ENCODE measurements around the gene QSOX2. TPM values are rescaled to one million over a fixed set of nuclear protein-coding genes. Genes with fewer than 3 reads are reported as not detected.

The QSOX2 gene
- total RNA-seq, 4 donors from 2014 or later: 10.2 to 15.8 (median 12.1) TPM

DNA sequence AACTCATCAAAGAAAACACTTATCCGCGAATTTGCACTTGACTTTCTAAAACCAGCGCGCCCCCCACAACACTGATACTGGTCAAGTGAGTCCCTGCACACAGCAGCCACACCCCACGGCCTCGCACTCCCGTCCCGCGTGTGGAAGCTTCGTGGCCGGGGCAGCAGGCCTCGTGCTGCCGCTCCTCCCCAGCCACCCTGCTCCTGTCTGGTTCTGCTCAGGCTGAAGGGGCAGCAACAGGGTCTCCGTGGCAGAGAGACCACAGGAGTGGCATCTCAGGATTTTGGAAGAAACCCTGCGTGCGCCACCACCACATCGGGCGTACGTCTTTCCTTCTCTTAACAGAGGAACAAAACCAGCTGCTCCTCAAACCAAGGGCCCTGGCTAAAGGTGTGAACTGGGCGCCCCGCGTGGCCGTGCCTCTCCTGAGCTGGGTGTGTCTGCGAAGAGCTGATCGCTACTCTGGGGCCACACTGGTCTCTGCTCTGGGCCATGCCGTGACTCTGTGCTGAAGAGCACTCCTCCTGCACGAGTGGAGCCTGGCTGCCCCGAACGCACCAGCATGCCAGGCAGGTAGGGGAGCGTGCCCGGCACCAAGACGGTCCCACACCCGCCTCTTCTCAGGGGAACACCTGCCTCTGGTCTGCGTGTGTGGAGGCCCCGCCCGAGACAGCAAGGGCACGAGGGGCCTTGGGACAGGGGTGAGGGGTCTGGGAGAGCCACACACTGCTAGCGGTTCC lies 23.3 kb downstream of the QSOX2 start:
- no peaks in the 10 kb centered on the region for H3K9me3 ChIP-seq
- peaks cover 47% of the 10 kb centered on the region for H3K36me3 ChIP-seq
- no peak overlapping the region for H3K4me3 ChIP-seq
- WGBS: 95% methylated on average over 20 of the region's 38 CpGs
- peaks cover 42% of the 10 kb centered on the region for H3K4me1 ChIP-seq
- DNase-seq (ENCODE audit: low spot score in 2 of 2): no peak
- no peak overlapping the region for H3K27ac ChIP-seq
- no peaks in the 10 kb centered on the region for H3K27me3 ChIP-seq
- TF ChIP-seq EP300 (IDR thresholded peaks at IDR 0.05) (no peak), POLR2AphosphoS5 (IDR thresholded peaks at IDR 0.05) (no peak), POLR2A (IDR thresholded peaks at IDR 0.05) (no peak)
- TF ChIP-seq, protein P1, sequence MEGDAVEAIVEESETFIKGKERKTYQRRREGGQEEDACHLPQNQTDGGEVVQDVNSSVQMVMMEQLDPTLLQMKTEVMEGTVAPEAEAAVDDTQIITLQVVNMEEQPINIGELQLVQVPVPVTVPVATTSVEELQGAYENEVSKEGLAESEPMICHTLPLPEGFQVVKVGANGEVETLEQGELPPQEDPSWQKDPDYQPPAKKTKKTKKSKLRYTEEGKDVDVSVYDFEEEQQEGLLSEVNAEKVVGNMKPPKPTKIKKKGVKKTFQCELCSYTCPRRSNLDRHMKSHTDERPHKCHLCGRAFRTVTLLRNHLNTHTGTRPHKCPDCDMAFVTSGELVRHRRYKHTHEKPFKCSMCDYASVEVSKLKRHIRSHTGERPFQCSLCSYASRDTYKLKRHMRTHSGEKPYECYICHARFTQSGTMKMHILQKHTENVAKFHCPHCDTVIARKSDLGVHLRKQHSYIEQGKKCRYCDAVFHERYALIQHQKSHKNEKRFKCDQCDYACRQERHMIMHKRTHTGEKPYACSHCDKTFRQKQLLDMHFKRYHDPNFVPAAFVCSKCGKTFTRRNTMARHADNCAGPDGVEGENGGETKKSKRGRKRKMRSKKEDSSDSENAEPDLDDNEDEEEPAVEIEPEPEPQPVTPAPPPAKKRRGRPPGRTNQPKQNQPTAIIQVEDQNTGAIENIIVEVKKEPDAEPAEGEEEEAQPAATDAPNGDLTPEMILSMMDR (IDR thresholded peaks at IDR 0.05): no peak

DNA sequence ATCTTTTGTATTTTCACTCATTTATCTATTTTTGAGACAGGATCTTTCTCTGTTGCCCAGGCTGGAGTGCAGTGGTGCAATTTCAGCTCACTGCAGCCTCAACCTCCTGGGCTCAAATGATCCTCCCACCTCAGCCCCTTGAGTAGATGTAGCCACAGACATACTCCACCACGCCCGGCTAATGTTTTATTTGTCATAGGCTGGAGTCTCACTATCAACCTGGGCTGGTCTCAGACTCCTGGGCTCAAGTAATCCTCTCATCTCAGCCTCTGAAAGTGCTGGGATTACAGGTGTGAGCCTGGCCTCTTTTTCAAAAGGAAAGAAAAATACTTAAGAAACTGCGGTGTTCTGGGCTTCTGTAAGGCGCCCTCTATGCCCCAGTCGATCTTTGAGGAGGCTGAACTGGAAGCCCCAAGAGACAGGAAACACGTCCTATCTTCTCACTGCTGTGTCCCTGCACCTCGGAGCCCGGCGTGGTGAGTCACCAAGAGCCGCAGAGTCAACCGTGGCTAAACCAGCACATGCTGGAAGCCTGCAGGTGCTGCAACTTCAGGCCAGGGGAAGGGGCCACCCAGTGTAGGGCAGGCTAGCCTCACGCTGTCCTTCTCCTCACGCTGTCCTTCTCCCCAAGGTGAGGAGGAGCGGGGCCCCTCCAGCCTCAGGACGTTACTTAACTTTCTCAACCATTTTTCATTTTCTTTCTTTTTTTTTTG lies 25.4 kb downstream of the QSOX2 start:
- Histone ChIP-seq H3K27me3 (no peaks in the 10 kb centered on the region), H3K4me3 (no peak overlapping the region), H3K4me1 (peaks cover 21% of the 10 kb centered on the region), H3K27ac (no peak overlapping the region), H3K9me3 (no peaks in the 10 kb centered on the region), H3K36me3 (peaks cover 62% of the 10 kb centered on the region)
- 70% methylated on average over 15 of the region's 15 CpGs for WGBS
- DNase-seq (ENCODE audit: low spot score in 2 of 2): no peak
- no peak for TF ChIP-seq POLR2AphosphoS5 (IDR thresholded peaks at IDR 0.05)
- TF ChIP-seq EP300 (IDR thresholded peaks at IDR 0.05): no peak
- no peak for TF ChIP-seq POLR2A (IDR thresholded peaks at IDR 0.05)
- TF ChIP-seq, protein P1 (IDR thresholded peaks at IDR 0.05): no peak

DNA sequence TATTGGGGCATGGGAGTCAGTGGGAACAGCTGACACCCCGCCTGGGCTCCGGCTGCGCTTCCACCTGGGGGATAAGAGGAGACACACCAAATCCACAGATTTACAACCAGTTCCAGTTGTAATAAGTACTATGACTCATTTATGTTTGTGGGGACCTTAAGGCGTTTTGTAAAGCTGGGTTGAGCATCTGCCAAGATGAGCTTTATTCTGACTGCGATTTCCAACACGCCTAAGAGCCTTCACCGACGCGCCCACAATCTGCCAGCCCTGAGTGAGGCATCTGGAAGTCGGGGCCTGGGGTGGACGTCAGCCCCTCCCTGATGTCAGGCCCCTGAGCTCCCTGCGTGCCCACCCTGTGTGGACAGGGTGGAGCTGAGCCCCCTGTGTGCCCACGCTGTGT lies 26.3 kb downstream of the QSOX2 start:
- Histone ChIP-seq H3K36me3 (peaks cover 68% of the 10 kb centered on the region), H3K9me3 (no peaks in the 10 kb centered on the region)
- WGBS: 53% methylated on average over 10 of the region's 13 CpGs

DNA sequence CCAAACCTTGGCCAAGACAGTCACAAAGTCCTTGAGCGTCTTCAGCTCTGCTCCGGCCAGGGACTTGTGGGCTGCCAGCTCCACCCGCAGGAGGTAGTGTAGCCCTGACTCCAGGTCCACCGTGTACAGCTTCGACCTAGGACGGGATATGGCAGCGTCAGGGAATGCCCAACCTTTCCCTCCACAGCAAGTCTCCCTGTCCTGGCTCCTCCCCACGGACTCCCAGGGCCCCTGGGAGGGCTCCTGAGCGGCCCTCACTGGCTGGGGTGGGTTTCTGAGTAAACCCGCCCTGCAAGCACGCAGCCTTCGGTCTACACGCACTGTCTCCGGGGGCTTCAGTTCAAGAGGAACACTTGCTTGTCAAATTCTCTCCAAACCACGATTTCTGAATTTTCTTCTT lies 26.9 kb downstream of the QSOX2 start:
- Histone ChIP-seq H3K27me3 (no peaks in the 10 kb centered on the region), H3K27ac (no peak overlapping the region), H3K4me1 (peaks cover 21% of the 10 kb centered on the region), H3K9me3 (no peaks in the 10 kb centered on the region), H3K36me3 (peaks cover 68% of the 10 kb centered on the region), H3K4me3 (no peak overlapping the region)
- 73% methylated on average over 9 of the region's 15 CpGs for WGBS
- DNase-seq (ENCODE audit: low spot score in 2 of 2): no peak
- TF ChIP-seq POLR2AphosphoS5 (IDR thresholded peaks at IDR 0.05): no peak
- TF ChIP-seq EP300 (IDR thresholded peaks at IDR 0.05): no peak
- TF ChIP-seq, protein P1 (IDR thresholded peaks at IDR 0.05): no peak
- TF ChIP-seq POLR2A (IDR thresholded peaks at IDR 0.05): no peak

More for the DNA sequence above, 26.3 kb downstream of the QSOX2 start:
- H3K27me3 ChIP-seq: no peaks in the 10 kb centered on the region
- no peak overlapping the region for H3K27ac ChIP-seq
- H3K4me1 ChIP-seq: peaks cover 21% of the 10 kb centered on the region
- DNase-seq (ENCODE audit: low spot score in 2 of 2): no peak
- no peak overlapping the region for H3K4me3 ChIP-seq
- no peak for TF ChIP-seq EP300 (IDR thresholded peaks at IDR 0.05)
- TF ChIP-seq POLR2A (IDR thresholded peaks at IDR 0.05): no peak
- TF ChIP-seq, protein P1 (IDR thresholded peaks at IDR 0.05): no peak
- TF ChIP-seq POLR2AphosphoS5 (IDR thresholded peaks at IDR 0.05): no peak

DNA sequence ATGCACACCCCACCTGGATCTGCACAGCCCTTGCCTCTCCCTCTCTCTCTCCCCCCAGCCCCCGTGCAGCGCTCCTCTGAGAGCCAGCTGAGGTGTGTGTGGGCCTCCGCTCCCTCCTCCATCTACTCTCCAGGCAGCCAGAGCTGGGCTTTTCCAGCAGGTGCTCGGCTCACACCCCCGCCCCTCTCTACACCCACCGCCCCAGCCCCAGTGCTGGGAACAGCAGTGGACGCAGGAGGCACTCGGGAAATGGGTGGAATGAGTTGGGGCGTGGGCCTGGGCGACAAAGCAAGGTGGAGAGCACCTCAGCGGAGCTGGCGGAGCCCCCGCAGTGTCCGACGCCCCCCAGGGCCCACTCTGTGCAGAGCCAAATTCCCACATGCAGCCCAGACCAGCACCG lies 27.3 kb downstream of the QSOX2 start:
- Histone ChIP-seq H3K9me3 (no peaks in the 10 kb centered on the region), H3K4me3 (no peak overlapping the region), H3K4me1 (peaks cover 21% of the 10 kb centered on the region), H3K36me3 (peaks cover 68% of the 10 kb centered on the region), H3K27ac (no peak overlapping the region), H3K27me3 (no peaks in the 10 kb centered on the region)
- WGBS: 81% methylated on average over 10 of the region's 16 CpGs
- TF ChIP-seq, protein P1 (IDR thresholded peaks at IDR 0.05): no peak
- no peak for TF ChIP-seq EP300 (IDR thresholded peaks at IDR 0.05)
- TF ChIP-seq POLR2A (IDR thresholded peaks at IDR 0.05): no peak
- no peak for TF ChIP-seq POLR2AphosphoS5 (IDR thresholded peaks at IDR 0.05)
- DNase-seq (ENCODE audit: low spot score in 2 of 2): no peak

Data from suprapubic skin (tissue), 4 donors.